IPS DF 4.7 (cell line): ENCODE results near the gene RAPGEF4.

Experiments
- DNase-seq: peaks from one replicate; pipeline ENCODE4 v3.0.0-alpha.2; 2013; ENCODE audit warnings: low spot score; ENCODE audit errors: extremely low read depth

Gene RAPGEF4

GRCh38 chr2:172965433-172966212, 230.0 kb downstream of the RAPGEF4 start:
- DNase-seq = no peak

GRCh38 chr2:172967036-172967982, 231.7 kb downstream of the RAPGEF4 start:
- DNase-seq = no peak

GRCh38 chr2:172968061-172968469, 232.4 kb downstream of the RAPGEF4 start:
- DNase-seq = no peak

GRCh38 chr2:172969166-172969565, 233.5 kb downstream of the RAPGEF4 start:
- no peak for DNase-seq

GRCh38 chr2:172969609-172970008, 234.0 kb downstream of the RAPGEF4 start:
- DNase-seq = no peak

- no peak for DNase-seq
Observed at GRCh38 chr2:172970660-172971059, 235.0 kb downstream of the RAPGEF4 start.

- DNase-seq = no peak
Observed at GRCh38 chr2:172972005-172972619, 236.5 kb downstream of the RAPGEF4 start.

- no peak for DNase-seq
Observed at GRCh38 chr2:172974762-172975161, 239.1 kb downstream of the RAPGEF4 start.

- no peak for DNase-seq
Observed at GRCh38 chr2:172976116-172976515, 240.5 kb downstream of the RAPGEF4 start.

GRCh38 chr2:172976816-172977215, 241.2 kb downstream of the RAPGEF4 start:
- DNase-seq = no peak

- no peak for DNase-seq
Observed at GRCh38 chr2:172977270-172978062, 241.8 kb downstream of the RAPGEF4 start.

GRCh38 chr2:172978063-172978383, 242.4 kb downstream of the RAPGEF4 start:
- no peak for DNase-seq

GRCh38 chr2:172985139-172985892, 249.7 kb downstream of the RAPGEF4 start:
- no peak for DNase-seq

GRCh38 chr2:172986040-172986439, 250.4 kb downstream of the RAPGEF4 start:
- no peak for DNase-seq

GRCh38 chr2:172988728-172989127, 253.1 kb downstream of the RAPGEF4 start:
- DNase-seq = no peak

GRCh38 chr2:172991031-172991430, 255.4 kb downstream of the RAPGEF4 start:
- DNase-seq = no peak

GRCh38 chr2:172993139-172993538, 257.5 kb downstream of the RAPGEF4 start:
- no peak for DNase-seq

- no peak for DNase-seq
Observed at GRCh38 chr2:172993931-172994717, 258.5 kb downstream of the RAPGEF4 start.

GRCh38 chr2:172994864-172995263, 259.2 kb downstream of the RAPGEF4 start:
- DNase-seq = no peak
